ENCODE results near the gene PMPCA. TPM values are rescaled to one million over a fixed set of nuclear protein-coding genes. Genes with fewer than 3 reads are reported as not detected.

Gene PMPCA
- total and polyA plus RNA-seq, 12 donors: 59.3 to 85.2 (median 75.4) TPM

GRCh38 chr9:136459425-136459824 is 49.0 kb downstream of the PMPCA start:
- TF ChIP-seq CTCF (IDR thresholded peaks at IDR 0.05): no peak
- Histone ChIP-seq H3K4me1 (no peaks in the 10 kb centered on the region), H3K27ac (no peak overlapping the region), H3K4me3 (no peak overlapping the region), H3K9me3 (no peaks in the 10 kb centered on the region), H3K36me3 (peaks cover 12 to 100% (median 96%) of the 10 kb centered on the region in 9 donors), H3K27me3 (no peaks in the 10 kb centered on the region)
- WGBS, 2 donors: 96 to 97% methylated on average over 28 of the region's 28 CpGs
- ATAC-seq (no peak), DNase-seq (no peak)
- intact Hi-C loops (cut with DNase I): no loop called here

- Histone ChIP-seq H3K36me3 (peaks cover 11 to 100% (median 96%) of the 10 kb centered on the region in 9 donors), H3K4me1 (no peaks in the 10 kb centered on the region), H3K4me3 (no peak overlapping the region), H3K9me3 (no peaks in the 10 kb centered on the region), H3K27me3 (no peaks in the 10 kb centered on the region), H3K27ac (no peak overlapping the region)
- no peak for TF ChIP-seq CTCF (IDR thresholded peaks at IDR 0.05)
- intact Hi-C loops (cut with DNase I): no loop called here
- ATAC-seq (no peak), DNase-seq (no peak)
- WGBS, 2 donors: 95 to 96% methylated on average over 23 of the region's 23 CpGs
Measured at GRCh38 chr9:136460772-136461325, 50.4 kb downstream of the PMPCA start.

GRCh38 chr9:136462664-136463063 is 52.2 kb downstream of the PMPCA start:
- Histone ChIP-seq H3K4me3 (no peak overlapping the region), H3K36me3 (peaks cover 4 to 100% (median 97%) of the 10 kb centered on the region in 9 donors), H3K9me3 (no peaks in the 10 kb centered on the region), H3K4me1 (no peaks in the 10 kb centered on the region), H3K27ac (no peak overlapping the region), H3K27me3 (no peaks in the 10 kb centered on the region)
- ATAC-seq (no peak), DNase-seq (no peak)
- 92 to 93% methylated on average over 17 of the region's 17 CpGs for WGBS, 2 donors
- intact Hi-C loops (cut with DNase I): no loop called here
- TF ChIP-seq CTCF (IDR thresholded peaks at IDR 0.05): no peak

- DNase-seq: no peak
- intact Hi-C loops (cut with DNase I): no loop called here
- H3K4me3 ChIP-seq: no peak overlapping the region
- H3K27ac ChIP-seq: no peak overlapping the region
- no peak for TF ChIP-seq CTCF (IDR thresholded peaks at IDR 0.05)
- no peaks in the 10 kb centered on the region for H3K9me3 ChIP-seq
- WGBS, 2 donors: 94% methylated on average over 14 of the region's 14 CpGs
- H3K27me3 ChIP-seq: no peaks in the 10 kb centered on the region
- H3K4me1 ChIP-seq: no peaks in the 10 kb centered on the region
- peaks cover 4 to 100% (median 95%) of the 10 kb centered on the region in 9 donors for H3K36me3 ChIP-seq
- no peak for ATAC-seq
Measured at GRCh38 chr9:136463578-136463977, 53.1 kb downstream of the PMPCA start.

Data from heart right ventricle (tissue), 16 donors.